H1 (cell line): Measurements from ENCODE around the gene ROBO2. TPM values are rescaled to one million over a fixed set of nuclear protein-coding genes. Genes with fewer than 3 reads are reported as not detected.

ENCODE experiments used
- SRF ChIP-seq: IDR thresholded peaks from 2 replicates; pipeline ENCODE4 v1.6.1; 2011; ENCODE audit warnings: mild to moderate bottlenecking, low read depth, low read length, moderate library complexity
- SUZ12 ChIP-seq: fragments of 200-600 bp; sonication (generic); IDR thresholded peaks from 2 replicates; pipeline ENCODE4 v1.6.1; 2012; ENCODE audit warnings: mild to moderate bottlenecking, inconsistent platforms, low read length, moderate library complexity, mixed read lengths
- polyA plus RNA-seq, 7 experiments: library from polyadenylated mRNA; depleted of rRNA in 3 of 7; stranded (reverse) in 5 of 7; unstranded in 2 of 7; fragments of >200 nt in 5 of 7; fragments of 200-250 nt in 2 of 7; gene quantifications; 1 replicate in 5 of 7; 2 replicates in 1 of 7; 4 replicates in 1 of 7; pipeline versions ENCODE4 v1.2.1 to v1.2.3, GENCODE V29; 2011 to 2013; ENCODE audit warnings: missing spikeins in 2 of 7, mixed read lengths in 2 of 7
- total RNA-seq: library from RNA; stranded (reverse); fragmentation: NEBNext Ultra II Directional; extraction: Animal tissue kit (Norgen Biotek cat#: 25700); gene quantifications from 2 replicates; pipeline ENCODE4 v1.2.1, GENCODE V29; 2021
- TF ChIP-seq, protein P1 (sequence below): fragments of 300-600 bp; sonication (generic); IDR thresholded peaks from 2 replicates; pipeline ENCODE4 v1.7.1; 2012; ENCODE audit warnings: low read length, moderate library complexity, mild to moderate bottlenecking, inconsistent platforms; ENCODE audit not compliant: insufficient replicate concordance

ROBO2 gene
- total and polyA plus RNA-seq, 2 of the 8 experiments (the other 6 are each of a cell fraction or from before 2014, with no cell fraction given), result 1.5 to 2.9 TPM

DNA sequence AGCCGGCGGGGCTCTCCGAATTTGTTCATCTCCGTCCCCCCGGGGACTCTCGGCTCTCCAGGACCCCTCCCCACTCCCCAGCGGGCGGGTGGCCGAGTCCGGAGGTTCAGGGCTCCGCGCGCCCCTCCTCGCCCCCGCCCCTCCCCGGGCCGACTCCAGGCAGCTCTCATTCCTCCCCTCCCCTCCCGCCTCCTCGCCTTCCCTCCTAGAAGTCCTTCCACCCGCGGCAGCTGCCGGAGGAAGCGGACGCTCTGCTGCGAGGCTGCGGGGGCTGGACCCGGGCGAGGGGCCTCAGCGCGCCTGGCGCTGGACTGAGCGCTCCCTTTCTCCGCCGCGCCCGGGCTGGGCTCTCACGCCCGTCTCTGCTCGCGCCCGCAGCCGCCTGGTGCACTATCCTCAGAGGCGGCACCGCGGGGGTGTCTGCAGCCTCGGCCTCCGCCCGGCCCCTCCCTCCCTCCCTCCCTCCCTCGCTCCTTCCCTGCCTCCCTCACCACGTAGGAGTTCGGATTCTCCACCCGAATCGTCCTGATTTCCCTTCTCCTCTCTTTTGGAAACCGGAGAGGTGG lies at the start of gene ROBO2 (continued):
- TF ChIP-seq, protein P1, sequence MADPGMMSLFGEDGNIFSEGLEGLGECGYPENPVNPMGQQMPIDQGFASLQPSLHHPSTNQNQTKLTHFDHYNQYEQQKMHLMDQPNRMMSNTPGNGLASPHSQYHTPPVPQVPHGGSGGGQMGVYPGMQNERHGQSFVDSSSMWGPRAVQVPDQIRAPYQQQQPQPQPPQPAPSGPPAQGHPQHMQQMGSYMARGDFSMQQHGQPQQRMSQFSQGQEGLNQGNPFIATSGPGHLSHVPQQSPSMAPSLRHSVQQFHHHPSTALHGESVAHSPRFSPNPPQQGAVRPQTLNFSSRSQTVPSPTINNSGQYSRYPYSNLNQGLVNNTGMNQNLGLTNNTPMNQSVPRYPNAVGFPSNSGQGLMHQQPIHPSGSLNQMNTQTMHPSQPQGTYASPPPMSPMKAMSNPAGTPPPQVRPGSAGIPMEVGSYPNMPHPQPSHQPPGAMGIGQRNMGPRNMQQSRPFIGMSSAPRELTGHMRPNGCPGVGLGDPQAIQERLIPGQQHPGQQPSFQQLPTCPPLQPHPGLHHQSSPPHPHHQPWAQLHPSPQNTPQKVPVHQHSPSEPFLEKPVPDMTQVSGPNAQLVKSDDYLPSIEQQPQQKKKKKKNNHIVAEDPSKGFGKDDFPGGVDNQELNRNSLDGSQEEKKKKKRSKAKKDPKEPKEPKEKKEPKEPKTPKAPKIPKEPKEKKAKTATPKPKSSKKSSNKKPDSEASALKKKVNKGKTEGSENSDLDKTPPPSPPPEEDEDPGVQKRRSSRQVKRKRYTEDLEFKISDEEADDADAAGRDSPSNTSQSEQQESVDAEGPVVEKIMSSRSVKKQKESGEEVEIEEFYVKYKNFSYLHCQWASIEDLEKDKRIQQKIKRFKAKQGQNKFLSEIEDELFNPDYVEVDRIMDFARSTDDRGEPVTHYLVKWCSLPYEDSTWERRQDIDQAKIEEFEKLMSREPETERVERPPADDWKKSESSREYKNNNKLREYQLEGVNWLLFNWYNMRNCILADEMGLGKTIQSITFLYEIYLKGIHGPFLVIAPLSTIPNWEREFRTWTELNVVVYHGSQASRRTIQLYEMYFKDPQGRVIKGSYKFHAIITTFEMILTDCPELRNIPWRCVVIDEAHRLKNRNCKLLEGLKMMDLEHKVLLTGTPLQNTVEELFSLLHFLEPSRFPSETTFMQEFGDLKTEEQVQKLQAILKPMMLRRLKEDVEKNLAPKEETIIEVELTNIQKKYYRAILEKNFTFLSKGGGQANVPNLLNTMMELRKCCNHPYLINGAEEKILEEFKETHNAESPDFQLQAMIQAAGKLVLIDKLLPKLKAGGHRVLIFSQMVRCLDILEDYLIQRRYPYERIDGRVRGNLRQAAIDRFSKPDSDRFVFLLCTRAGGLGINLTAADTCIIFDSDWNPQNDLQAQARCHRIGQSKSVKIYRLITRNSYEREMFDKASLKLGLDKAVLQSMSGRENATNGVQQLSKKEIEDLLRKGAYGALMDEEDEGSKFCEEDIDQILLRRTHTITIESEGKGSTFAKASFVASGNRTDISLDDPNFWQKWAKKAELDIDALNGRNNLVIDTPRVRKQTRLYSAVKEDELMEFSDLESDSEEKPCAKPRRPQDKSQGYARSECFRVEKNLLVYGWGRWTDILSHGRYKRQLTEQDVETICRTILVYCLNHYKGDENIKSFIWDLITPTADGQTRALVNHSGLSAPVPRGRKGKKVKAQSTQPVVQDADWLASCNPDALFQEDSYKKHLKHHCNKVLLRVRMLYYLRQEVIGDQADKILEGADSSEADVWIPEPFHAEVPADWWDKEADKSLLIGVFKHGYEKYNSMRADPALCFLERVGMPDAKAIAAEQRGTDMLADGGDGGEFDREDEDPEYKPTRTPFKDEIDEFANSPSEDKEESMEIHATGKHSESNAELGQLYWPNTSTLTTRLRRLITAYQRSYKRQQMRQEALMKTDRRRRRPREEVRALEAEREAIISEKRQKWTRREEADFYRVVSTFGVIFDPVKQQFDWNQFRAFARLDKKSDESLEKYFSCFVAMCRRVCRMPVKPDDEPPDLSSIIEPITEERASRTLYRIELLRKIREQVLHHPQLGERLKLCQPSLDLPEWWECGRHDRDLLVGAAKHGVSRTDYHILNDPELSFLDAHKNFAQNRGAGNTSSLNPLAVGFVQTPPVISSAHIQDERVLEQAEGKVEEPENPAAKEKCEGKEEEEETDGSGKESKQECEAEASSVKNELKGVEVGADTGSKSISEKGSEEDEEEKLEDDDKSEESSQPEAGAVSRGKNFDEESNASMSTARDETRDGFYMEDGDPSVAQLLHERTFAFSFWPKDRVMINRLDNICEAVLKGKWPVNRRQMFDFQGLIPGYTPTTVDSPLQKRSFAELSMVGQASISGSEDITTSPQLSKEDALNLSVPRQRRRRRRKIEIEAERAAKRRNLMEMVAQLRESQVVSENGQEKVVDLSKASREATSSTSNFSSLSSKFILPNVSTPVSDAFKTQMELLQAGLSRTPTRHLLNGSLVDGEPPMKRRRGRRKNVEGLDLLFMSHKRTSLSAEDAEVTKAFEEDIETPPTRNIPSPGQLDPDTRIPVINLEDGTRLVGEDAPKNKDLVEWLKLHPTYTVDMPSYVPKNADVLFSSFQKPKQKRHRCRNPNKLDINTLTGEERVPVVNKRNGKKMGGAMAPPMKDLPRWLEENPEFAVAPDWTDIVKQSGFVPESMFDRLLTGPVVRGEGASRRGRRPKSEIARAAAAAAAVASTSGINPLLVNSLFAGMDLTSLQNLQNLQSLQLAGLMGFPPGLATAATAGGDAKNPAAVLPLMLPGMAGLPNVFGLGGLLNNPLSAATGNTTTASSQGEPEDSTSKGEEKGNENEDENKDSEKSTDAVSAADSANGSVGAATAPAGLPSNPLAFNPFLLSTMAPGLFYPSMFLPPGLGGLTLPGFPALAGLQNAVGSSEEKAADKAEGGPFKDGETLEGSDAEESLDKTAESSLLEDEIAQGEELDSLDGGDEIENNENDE, result no peak
- TF ChIP-seq SRF, result no peak
- no peak for TF ChIP-seq SUZ12
